HCT116 (cell line): ENCODE data around the gene GRM4. TPM values are rescaled to one million over a fixed set of nuclear protein-coding genes. Genes with fewer than 3 reads are reported as not detected.

Experiments
- ATAC-seq: fragments of 200-7000 bp; cut with Tn5 transposase; 2 replicates; pipeline ENCODE4 v1.9.1; 2020; ENCODE audit warnings: mild to moderate bottlenecking, moderate library complexity
- BruUV-seq: library from RNA; stranded (reverse); fragments of 400-500 nt; replicated peaks from 2 replicates; lab custom pipeline; 2021; lab: Mats Ljungman, UMichigan
- CTCF ChIA-PET: fragments of 300-600 bp; sonication (Branson Sonifier 250); formaldehyde crosslinking; loops from one replicate; lab custom pipeline; 2021; ENCODE audit warnings: antibody characterized with exemption; lab: Charles Lee
- POLR2A ChIA-PET: fragments of 300-600, 350-600 bp; sonication (Branson Sonifier 250); formaldehyde crosslinking; loops from one replicate; lab custom pipeline; 2021; ENCODE audit warnings: antibody characterized with exemption; lab: Charles Lee
- RAD21 ChIA-PET, 2 experiments: fragments of 300-600 bp; sonication (Branson Sonifier 250); formaldehyde crosslinking; loops; one replicate each; lab custom pipeline; 2023; ENCODE audit warnings: low total read pairs in 2 of 2; ENCODE audit not compliant: uncharacterized antibody in 2 of 2, unreplicated experiment in 2 of 2, low non-redundant PET in 1 of 2; lab: Charles Lee
- DNase-seq: peaks from one replicate; pipeline ENCODE4 v3.0.0-alpha.2; 2010; ENCODE audit warnings: low read depth, low spot score
- H2AFZ ChIP-seq: fragments of 200-600 bp; shearing (Covaris generic), sonication (generic); 2 replicates; pipeline ENCODE4 v1.6.1; 2017; ENCODE audit warnings: low read depth, mixed run types, mixed read lengths, antibody characterized with exemption, low read length; ENCODE audit not compliant: poor library complexity, severe bottlenecking
- H3K27ac ChIP-seq: 2 replicates; pipeline ENCODE4 v1.5.1; 2012; ENCODE audit warnings: low read depth, low read length
- H3K27me3 ChIP-seq: fragments of 200-600 bp; sonication (generic); 2 replicates; pipeline ENCODE4 v1.6.1; 2016; ENCODE audit warnings: mixed run types, low read length, mixed read lengths; ENCODE audit not compliant: insufficient read depth
- H3K36me3 ChIP-seq, 2 experiments: fragments of 200-500 bp in 1 of 2; fragments of 200-600 bp in 1 of 2; sonication (Bioruptor generic) in 1 of 2; sonication (generic) in 1 of 2; 2 replicates each; pipeline versions ENCODE4 v1.5.1 to v1.6.1; 2014 to 2016; ENCODE audit warnings: low read length in 2 of 2, inconsistent platforms in 1 of 2, mixed read lengths in 1 of 2, mixed run types in 1 of 2; ENCODE audit not compliant: insufficient read depth in 2 of 2, control insufficient read depth in 1 of 2
- H3K4me1 ChIP-seq, 2 experiments: fragments of 200-600 bp in 1 of 2; sonication (generic) in 1 of 2; 2 replicates each; pipeline versions ENCODE4 v1.5.1 to v1.6.1; 2012 to 2017; ENCODE audit warnings: low read length in 2 of 2, inconsistent platforms in 1 of 2, mild to moderate bottlenecking in 1 of 2, mixed read lengths in 1 of 2, mixed run types in 1 of 2, moderate library complexity in 1 of 2; ENCODE audit not compliant: insufficient read depth in 2 of 2, control insufficient read depth in 1 of 2
- H3K4me2 ChIP-seq: fragments of 200-600 bp; sonication (generic); 2 replicates; pipeline ENCODE4 v1.6.1; 2017; ENCODE audit warnings: mixed run types, low read length, mixed read lengths
- H3K4me3 ChIP-seq, 2 experiments: fragments of 200-600 bp in 1 of 2; sonication (generic) in 1 of 2; replicated peaks in 1 of 2; 2 replicates each; pipeline ENCODE4 v1.5.1; 2011 to 2016; ENCODE audit warnings: low read length in 2 of 2, control low read depth in 1 of 2, low read depth in 1 of 2, mild to moderate bottlenecking in 1 of 2, mixed read lengths in 1 of 2, mixed run types in 1 of 2
- H3K79me2 ChIP-seq: fragments of 200-600 bp; sonication (generic); 2 replicates; pipeline ENCODE4 v1.6.1; 2017; ENCODE audit warnings: mild to moderate bottlenecking, mixed run types, low read length, moderate library complexity, mixed read lengths; ENCODE audit not compliant: insufficient read depth
- H3K9ac ChIP-seq: fragments of 200-600 bp; sonication (generic); 2 replicates; pipeline ENCODE4 v1.6.1; 2016; ENCODE audit warnings: low read length, mixed read lengths
- H3K9me2 ChIP-seq: fragments of 200-600 bp; sonication (generic), shearing (Covaris generic); 2 replicates; pipeline ENCODE4 v1.6.1; 2017; ENCODE audit warnings: mixed run types, mild to moderate bottlenecking, moderate library complexity; ENCODE audit not compliant: insufficient read depth
- H3K9me3 ChIP-seq, 2 experiments: fragments of 200-500 bp in 1 of 2; fragments of 200-600 bp in 1 of 2; sonication (Bioruptor generic) in 1 of 2; sonication (generic) in 1 of 2; 2 replicates each; pipeline ENCODE4 v1.6.1; 2014 to 2017; ENCODE audit warnings: low read length in 2 of 2, mixed read lengths in 2 of 2, inconsistent platforms in 1 of 2, low read depth in 1 of 2, mild to moderate bottlenecking in 1 of 2, mixed run types in 1 of 2, moderate library complexity in 1 of 2; ENCODE audit not compliant: control insufficient read depth in 1 of 2, insufficient read depth in 1 of 2
- H4K20me1 ChIP-seq: fragments of 200-600 bp; sonication (generic), shearing (Covaris generic); 2 replicates; pipeline ENCODE4 v1.6.1; 2017; ENCODE audit warnings: mixed run types, mild to moderate bottlenecking, moderate library complexity; ENCODE audit not compliant: insufficient read depth
- ATF3 ChIP-seq: IDR thresholded peaks from 2 replicates; pipeline ENCODE4 v1.6.1; 2012
- CBX3 ChIP-seq: IDR thresholded peaks from 2 replicates; pipeline ENCODE4 v1.6.1; 2012; ENCODE audit warnings: low read depth
- CEBPB ChIP-seq: IDR thresholded peaks from 2 replicates; pipeline ENCODE4 v1.6.1; 2012; ENCODE audit warnings: low read depth
- CTCF ChIP-seq, 3 experiments: fragments of 200-600 bp in 1 of 3; sonication (generic) in 1 of 3; IDR thresholded peaks in 2 of 3; conservative IDR thresholded peaks in 1 of 3; 2 replicates each; pipeline ENCODE4 v1.5.1; 2012 to 2017; ENCODE audit warnings: low read depth in 2 of 3, low read length in 2 of 3, antibody characterized with exemption in 1 of 3, borderline replicate concordance in 1 of 3, control low read depth in 1 of 3, mild to moderate bottlenecking in 1 of 3, mixed read lengths in 1 of 3, mixed run types in 1 of 3, moderate library complexity in 1 of 3; ENCODE audit not compliant: insufficient read depth in 1 of 3
- ELF1 ChIP-seq: IDR thresholded peaks from 2 replicates; pipeline ENCODE4 v1.6.1; 2012; ENCODE audit warnings: low read depth, borderline replicate concordance
- EZH2 ChIP-seq: fragments of 200-600 bp; sonication (generic); IDR thresholded peaks from 2 replicates; pipeline ENCODE4 v1.6.1; 2017; ENCODE audit warnings: antibody characterized with exemption, mixed run types
- EZH2phosphoT487 ChIP-seq: fragments of 200-600 bp; IDR thresholded peaks from 2 replicates; pipeline ENCODE4 v1.6.1; 2018; ENCODE audit warnings: antibody characterized with exemption, borderline replicate concordance
- FOSL1 ChIP-seq: IDR thresholded peaks from 2 replicates; pipeline ENCODE4 v1.6.1; 2012; ENCODE audit warnings: low read depth
- JUND ChIP-seq: IDR thresholded peaks from 2 replicates; pipeline ENCODE4 v1.6.1; 2012
- MAX ChIP-seq: IDR thresholded peaks from 2 replicates; pipeline ENCODE4 v1.6.1; 2012
- POLR2A ChIP-seq: IDR thresholded peaks from 2 replicates; pipeline ENCODE4 v1.7.0; 2011; ENCODE audit warnings: borderline replicate concordance; ENCODE audit not compliant: insufficient read depth, insufficient read length; ENCODE audit errors: extremely low read depth
- POLR2AphosphoS5 ChIP-seq: IDR thresholded peaks from 2 replicates; pipeline ENCODE4 v1.6.1; 2011; ENCODE audit warnings: mild to moderate bottlenecking, low read depth, low read length, moderate library complexity
- RAD21 ChIP-seq: IDR thresholded peaks from 2 replicates; pipeline ENCODE4 v1.6.1; 2012; ENCODE audit warnings: low read depth, mild to moderate bottlenecking
- SIN3A ChIP-seq: IDR thresholded peaks from 2 replicates; pipeline ENCODE4 v1.6.1; 2012; ENCODE audit warnings: low read depth
- SP1 ChIP-seq: IDR thresholded peaks from 2 replicates; pipeline ENCODE4 v1.6.1; 2012; ENCODE audit warnings: low read depth
- SRF ChIP-seq: IDR thresholded peaks from 2 replicates; pipeline ENCODE4 v1.6.1; 2012; ENCODE audit warnings: low read depth
- TCF7L2 ChIP-seq: IDR thresholded peaks from 2 replicates; pipeline ENCODE4 v1.7.0; 2011; ENCODE audit warnings: borderline replicate concordance, inconsistent platforms; ENCODE audit not compliant: insufficient read depth, insufficient read length; ENCODE audit errors: extremely low read depth
- ZFX ChIP-seq: fragments of 450-650 bp; IDR thresholded peaks from 2 replicates; pipeline ENCODE4 v1.6.1; 2017
- ZNF274 ChIP-seq: fragments of 200-500 bp; sonication (Bioruptor generic); IDR thresholded peaks from 2 replicates; pipeline ENCODE4 v1.6.1; 2014; ENCODE audit warnings: mild to moderate bottlenecking, low read depth, low read length, inconsistent platforms
- intact Hi-C: fragments of 100-400 bp; cut with micrococcal nuclease; formaldehyde crosslinking; loops from 2 replicates; pipeline ENCODE4 v1.10.0; 2022
- total RNA-seq: library from RNA; stranded (reverse); gene quantifications from one replicate; pipeline ENCODE4 v1.2.1, GENCODE V29; 2021; ENCODE audit not compliant: unreplicated experiment

The GRM4 gene
- total RNA-seq, 1 experiment from 2014 or later: 2.6 TPM

GRCh38 chr6:34065466-34066217, 80.2 kb downstream of the GRM4 start:
- Histone ChIP-seq H3K27ac (no peak overlapping the region), H2AFZ (no peak overlapping the region), H3K9ac (no peak overlapping the region), H3K36me3 (no peaks in the 10 kb centered on the region), H3K4me3 (no peak overlapping the region), H3K79me2 (no peaks in the 10 kb centered on the region), H3K4me1 (no peaks in the 10 kb centered on the region), H3K4me2 (no peak overlapping the region), H3K9me3 (no peaks in the 10 kb centered on the region), H4K20me1 (no peaks in the 10 kb centered on the region), H3K27me3 (peaks cover 5% of the 10 kb centered on the region; the same call in 1 of the 2 replicates), H3K9me2 (no peaks in the 10 kb centered on the region)
- BruUV-seq: no TSS peak
- ChIA-PET CTCF (no interaction called here), POLR2A (no interaction called here), RAD21 (no interaction called here)
- no peak for TF ChIP-seq CBX3
- TF ChIP-seq POLR2A: no peak
- TF ChIP-seq FOSL1: no peak
- no peak for TF ChIP-seq CTCF (IDR thresholded peaks at IDR 0.05 in 2 of 3, conservative IDR thresholded peaks at IDR 0.05 in 1 of 3; ENCODE audit: borderline replicate concordance in 1 of 3, insufficient read depth in 1 of 3, low read depth in 2 of 3, low read length in 2 of 3)
- no peak for TF ChIP-seq ZFX
- TF ChIP-seq EZH2: no peak
- no peak for TF ChIP-seq ELF1
- no peak for TF ChIP-seq JUND
- no peak for TF ChIP-seq MAX
- TF ChIP-seq ZNF274: no peak
- no peak for TF ChIP-seq SRF
- TF ChIP-seq SIN3A: no peak
- no peak for TF ChIP-seq POLR2AphosphoS5
- no peak for TF ChIP-seq CEBPB
- no peak for TF ChIP-seq ATF3
- no peak for TF ChIP-seq EZH2phosphoT487
- TF ChIP-seq RAD21: no peak
- no peak for TF ChIP-seq SP1
- no peak for TF ChIP-seq TCF7L2
- ATAC-seq (no peak), DNase-seq (no peak)
- intact Hi-C loops: no loop called here
